Large intestine (tissue), 3 donors: Measurements from ENCODE around the gene DSCAML1. TPM values are rescaled to one million over a fixed set of nuclear protein-coding genes. Genes with fewer than 3 reads are reported as not detected.

ENCODE experiments used
- DNase-seq, 2 donors: peaks; one replicate each; pipeline versions ENCODE4 v3.0.0 to v3.0.0-alpha.2; 2013
- H3K27ac ChIP-seq: one replicate; pipeline ENCODE4 v1.5.1; 2013; ENCODE audit warnings: low read length
- H3K27me3 ChIP-seq: 2 replicates; pipeline ENCODE4 v1.6.1; 2013; ENCODE audit warnings: low read length; ENCODE audit not compliant: control insufficient read depth, insufficient read depth
- H3K36me3 ChIP-seq: 2 replicates; pipeline ENCODE4 v1.6.1; 2013; ENCODE audit warnings: low read length; ENCODE audit not compliant: control insufficient read depth, insufficient read depth
- H3K4me1 ChIP-seq: one replicate; pipeline ENCODE4 v1.6.1; 2013; ENCODE audit warnings: low read length; ENCODE audit not compliant: control insufficient read depth, insufficient read depth
- H3K4me3 ChIP-seq: one replicate; pipeline ENCODE4 v1.5.1; 2013; ENCODE audit warnings: low read length
- H3K9me3 ChIP-seq: one replicate; pipeline ENCODE4 v1.6.1; 2013; ENCODE audit warnings: mild to moderate bottlenecking, low read depth, low read length, moderate library complexity; ENCODE audit not compliant: control insufficient read depth
- WGBS: methylation state at CpG from one replicate; pipeline ENCODE4 v1.1.5; 2013; ENCODE audit warnings: low lambda C conversion rate; ENCODE audit not compliant: insufficient coverage; 5-methylcytosine and 5-hydroxymethylcytosine counted together
- polyA plus RNA-seq: library from polyadenylated mRNA; unstranded; fragments of 120-200 nt; gene quantifications from one replicate; pipeline ENCODE4 v1.2.1, GENCODE V29; 2013

The DSCAML1 gene
- polyA plus RNA-seq, 1 donor = 1.6 TPM

DNA sequence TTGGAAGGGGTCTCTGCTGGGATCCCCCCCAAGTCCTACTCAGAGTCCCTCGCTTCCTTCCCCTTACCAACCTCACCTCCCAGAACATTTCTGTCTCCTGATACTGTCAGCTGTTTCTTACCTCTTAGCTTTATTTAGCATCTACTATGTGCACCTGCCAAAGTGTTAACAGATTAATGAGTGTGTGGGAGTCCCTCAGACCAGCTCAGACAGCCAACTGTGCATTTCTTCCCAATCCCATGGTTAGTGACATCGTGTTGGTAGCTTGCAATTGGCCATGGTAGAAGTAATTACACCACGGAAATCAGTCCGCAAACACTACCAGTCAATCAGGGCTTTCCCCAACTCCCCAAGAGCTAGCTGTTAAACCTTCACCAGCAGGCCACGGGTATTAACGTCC, 150.6 kb downstream of the DSCAML1 start:
- DNase-seq = no peak
- WGBS = no CpG with 5 or more reads among the region's 6 CpGs
- Histone ChIP-seq H3K9me3 (no peaks in the 10 kb centered on the region), H3K27me3 (no peaks in the 10 kb centered on the region), H3K4me3 (no peak overlapping the region), H3K36me3 (no peaks in the 10 kb centered on the region), H3K4me1 (peaks cover 57% of the 10 kb centered on the region), H3K27ac (no peak overlapping the region)

DNA sequence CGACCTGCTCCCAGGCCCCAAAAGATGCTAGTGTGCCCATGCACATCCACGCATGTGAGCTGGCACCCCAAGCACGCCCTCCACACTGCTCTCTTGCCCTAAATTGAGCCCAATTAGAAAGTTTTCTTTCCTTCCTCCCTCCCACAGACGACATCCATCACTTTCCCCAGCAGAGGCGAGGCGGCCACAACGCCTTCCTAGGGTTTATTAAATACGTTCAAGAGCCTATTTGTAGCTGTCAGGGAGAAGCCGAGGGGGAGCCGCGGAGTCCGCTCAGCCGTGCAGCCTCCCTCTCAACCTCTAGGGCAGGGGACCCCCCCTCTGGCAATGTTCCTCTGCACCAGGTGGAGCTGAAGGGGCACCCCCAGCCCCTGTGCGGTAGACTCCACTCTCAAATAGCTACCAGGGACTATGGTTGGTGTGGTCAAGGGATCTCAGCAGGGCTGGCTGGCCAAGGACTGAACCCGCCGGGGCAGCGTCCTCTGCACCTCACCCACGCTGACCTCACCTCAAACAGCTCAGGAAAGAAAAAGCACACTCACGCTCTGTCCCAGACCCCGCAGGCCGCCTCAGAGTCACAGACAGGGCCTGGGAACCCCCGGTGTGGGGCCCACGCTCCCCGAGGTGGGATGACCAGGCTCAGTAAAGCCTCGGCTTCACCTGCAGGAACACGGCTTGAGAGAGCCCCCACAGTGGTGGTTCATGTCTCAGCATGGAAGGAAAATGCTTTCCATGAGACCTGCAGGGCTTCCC, 152.4 kb downstream of the DSCAML1 start:
- no CpG with 5 or more reads among the region's 26 CpGs for WGBS
- DNase-seq = no peak
- Histone ChIP-seq H3K27me3 (no peaks in the 10 kb centered on the region), H3K4me1 (peaks cover 49% of the 10 kb centered on the region), H3K36me3 (no peaks in the 10 kb centered on the region), H3K4me3 (no peak overlapping the region), H3K9me3 (no peaks in the 10 kb centered on the region), H3K27ac (no peak overlapping the region)

- Histone ChIP-seq H3K4me1 (peaks cover 46% of the 10 kb centered on the region), H3K27me3 (no peaks in the 10 kb centered on the region), H3K9me3 (no peaks in the 10 kb centered on the region), H3K27ac (peak overlapping the region; percentile 75), H3K36me3 (no peaks in the 10 kb centered on the region), H3K4me3 (no peak overlapping the region)
- DNase-seq = no peak
- WGBS = no CpG with 5 or more reads among the region's 20 CpGs
Observed at GRCh38 chr11:117643606-117644300, 153.3 kb downstream of the DSCAML1 start.

GRCh38 chr11:117642835-117643234, 154.2 kb downstream of the DSCAML1 start:
- Histone ChIP-seq H3K36me3 (no peaks in the 10 kb centered on the region), H3K4me3 (no peak overlapping the region), H3K27me3 (no peaks in the 10 kb centered on the region), H3K4me1 (peaks cover 42% of the 10 kb centered on the region), H3K27ac (peak overlapping the region; percentile 75), H3K9me3 (no peaks in the 10 kb centered on the region)
- WGBS = 13% methylated on average over 1 of the region's 3 CpGs
- peak in 1 of 2 donors; percentile 83 for DNase-seq

DNA sequence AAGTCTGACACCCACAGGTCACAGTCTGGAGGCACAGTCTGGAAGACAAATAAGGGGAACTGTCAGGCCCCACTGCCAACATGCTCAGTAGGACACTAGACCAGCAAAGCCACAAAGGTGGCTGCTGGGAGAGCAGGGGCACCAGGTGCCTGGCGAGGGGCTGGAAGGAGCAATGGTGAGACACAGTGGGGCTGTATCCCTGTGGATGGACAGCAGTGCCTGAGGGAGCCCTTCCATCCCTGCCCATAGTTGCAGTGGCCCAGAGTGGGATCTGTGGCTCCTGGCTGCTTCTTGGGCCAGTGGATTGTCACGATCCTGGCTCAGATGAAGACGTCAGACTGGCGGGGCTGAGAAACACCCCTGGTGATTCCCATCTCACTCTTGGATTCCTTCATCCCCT, 154.6 kb downstream of the DSCAML1 start:
- H3K27ac ChIP-seq = peak overlapping the region; percentile 75
- WGBS = no CpG with 5 or more reads among the region's 4 CpGs

GRCh38 chr11:117641008-117641915, 155.8 kb downstream of the DSCAML1 start:
- no CpG with 5 or more reads among the region's 14 CpGs for WGBS
- no peak for DNase-seq
- Histone ChIP-seq H3K36me3 (no peaks in the 10 kb centered on the region), H3K9me3 (no peaks in the 10 kb centered on the region), H3K4me3 (no peak overlapping the region), H3K27ac (no peak overlapping the region), H3K4me1 (peaks cover 38% of the 10 kb centered on the region), H3K27me3 (no peaks in the 10 kb centered on the region)

More for the DNA sequence above, 154.6 kb downstream of the DSCAML1 start:
- H3K4me3 ChIP-seq = no peak overlapping the region
- H3K9me3 ChIP-seq = no peaks in the 10 kb centered on the region
- peaks cover 43% of the 10 kb centered on the region for H3K4me1 ChIP-seq
- H3K36me3 ChIP-seq = no peaks in the 10 kb centered on the region
- no peaks in the 10 kb centered on the region for H3K27me3 ChIP-seq
- DNase-seq = no peak

DNA sequence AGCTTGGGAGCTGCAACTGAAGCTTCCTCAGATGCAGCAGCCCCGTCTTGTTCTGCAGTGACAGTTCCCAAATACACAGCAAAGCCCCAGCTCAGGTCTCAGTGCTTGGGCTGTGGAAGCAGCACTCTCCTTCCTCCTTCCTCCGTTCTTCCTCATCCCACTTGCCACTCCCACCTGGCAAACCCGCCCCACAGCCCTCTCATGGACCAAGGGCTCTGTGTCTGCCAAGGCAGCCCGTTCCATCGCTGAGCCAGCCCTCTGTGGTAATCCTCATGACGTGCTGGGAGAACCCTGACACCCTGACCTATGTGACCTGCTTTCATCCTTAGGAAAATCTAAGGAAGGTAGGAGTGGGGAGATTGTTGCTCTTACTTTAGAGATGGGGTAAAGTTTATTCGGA, 157.0 kb downstream of the DSCAML1 start:
- 100% methylated on average over 1 of the region's 7 CpGs for WGBS
- H3K27ac ChIP-seq = no peak overlapping the region
- H3K9me3 ChIP-seq = no peaks in the 10 kb centered on the region
- no peak for DNase-seq
- H3K36me3 ChIP-seq = no peaks in the 10 kb centered on the region
- H3K27me3 ChIP-seq = no peaks in the 10 kb centered on the region
- H3K4me1 ChIP-seq = peaks cover 38% of the 10 kb centered on the region
- H3K4me3 ChIP-seq = no peak overlapping the region

DNA sequence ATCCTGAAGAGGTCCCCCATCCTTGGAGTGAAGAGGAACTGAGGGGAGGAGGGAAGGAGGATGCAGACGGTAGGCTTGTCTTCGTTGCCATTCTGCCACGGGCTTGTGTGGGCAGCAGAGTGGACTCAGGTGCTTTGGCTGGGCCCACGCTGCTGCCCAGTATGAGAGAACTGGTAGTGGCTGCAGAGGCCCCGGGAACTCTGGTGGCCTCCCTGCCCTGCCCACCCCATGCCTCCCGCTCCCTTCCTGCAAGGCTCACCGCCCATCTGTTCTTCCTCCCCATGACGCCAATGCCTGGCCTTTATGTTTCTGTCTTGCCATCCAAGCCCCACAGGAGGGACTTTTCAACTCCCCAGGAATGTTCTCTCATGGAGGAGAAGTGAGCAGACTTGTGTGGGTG, 157.4 kb downstream of the DSCAML1 start:
- H3K9me3 ChIP-seq = no peaks in the 10 kb centered on the region
- no CpG with 5 or more reads among the region's 8 CpGs for WGBS
- no peak overlapping the region for H3K27ac ChIP-seq
- no peaks in the 10 kb centered on the region for H3K27me3 ChIP-seq
- H3K36me3 ChIP-seq = no peaks in the 10 kb centered on the region
- no peak for DNase-seq
- H3K4me1 ChIP-seq = peaks cover 38% of the 10 kb centered on the region
- no peak overlapping the region for H3K4me3 ChIP-seq

- DNase-seq = peak in 1 of 2 donors; percentile 63
- no peak overlapping the region for H3K27ac ChIP-seq
- no peaks in the 10 kb centered on the region for H3K9me3 ChIP-seq
- WGBS = no CpG with 5 or more reads among the region's 2 CpGs
- H3K4me1 ChIP-seq = peaks cover 34% of the 10 kb centered on the region
- no peaks in the 10 kb centered on the region for H3K36me3 ChIP-seq
- H3K4me3 ChIP-seq = no peak overlapping the region
- no peaks in the 10 kb centered on the region for H3K27me3 ChIP-seq
Observed at GRCh38 chr11:117638911-117639543, 158.0 kb downstream of the DSCAML1 start.
